HG03064 (cell line): ENCODE data around the gene ZMAT5.

Experiments used
- ATAC-seq: cut with Tn5 transposase; IDR thresholded peaks from one replicate; pipeline ENCODE4 v1.9.1; 2021; ENCODE audit warnings: low read depth; ENCODE audit not compliant: unreplicated experiment

The ZMAT5 gene

DNA sequence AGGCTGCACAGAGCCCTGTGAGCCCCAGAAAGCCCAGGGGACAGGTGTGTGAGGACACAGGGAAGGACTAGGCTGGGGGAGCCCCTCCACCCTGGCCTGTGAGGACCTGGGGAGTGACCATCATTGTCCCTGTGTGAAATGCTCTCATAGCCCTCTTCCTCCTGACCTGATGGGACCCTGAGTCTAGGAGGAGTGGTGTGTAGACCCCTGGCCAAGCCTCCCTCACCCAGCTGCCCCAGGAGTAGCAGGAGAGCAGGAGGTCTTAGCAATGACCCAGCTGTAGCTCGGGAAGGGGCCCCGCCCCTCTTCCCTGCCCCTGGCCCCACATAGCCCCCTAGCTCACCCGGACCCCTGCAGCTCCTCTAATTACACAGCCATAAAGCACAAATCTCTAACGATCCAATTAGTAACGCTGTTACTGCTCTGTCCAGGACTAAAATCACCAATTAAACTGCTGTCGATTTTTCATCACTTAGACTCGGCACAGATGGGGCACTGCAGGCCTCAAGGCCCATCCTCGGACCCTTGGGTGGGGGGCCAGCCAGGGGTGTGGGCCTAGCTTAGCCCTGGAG lies 53.6 kb downstream of the ZMAT5 start:
- ATAC-seq: no peak

DNA sequence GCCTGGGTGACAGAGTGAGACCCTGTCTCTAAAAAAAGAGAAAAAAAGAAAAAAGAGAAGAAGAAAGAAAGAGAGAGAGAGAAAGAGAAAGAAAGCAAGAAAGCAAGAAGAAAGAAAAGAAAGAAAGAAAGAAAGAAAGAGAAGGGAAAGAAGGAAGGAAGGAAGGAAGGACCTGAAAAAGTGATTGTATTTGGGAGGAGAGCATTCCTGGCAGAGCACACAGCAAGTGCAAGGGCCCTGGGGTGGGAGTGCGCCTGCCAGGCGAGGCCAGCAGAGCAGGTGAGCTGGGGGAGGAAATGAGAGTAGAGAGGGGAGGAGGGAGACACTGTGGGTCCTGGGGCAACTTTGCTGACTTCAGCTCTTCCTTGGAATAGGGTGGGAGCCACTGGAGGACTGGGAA lies 54.7 kb downstream of the ZMAT5 start:
- ATAC-seq: no peak

DNA sequence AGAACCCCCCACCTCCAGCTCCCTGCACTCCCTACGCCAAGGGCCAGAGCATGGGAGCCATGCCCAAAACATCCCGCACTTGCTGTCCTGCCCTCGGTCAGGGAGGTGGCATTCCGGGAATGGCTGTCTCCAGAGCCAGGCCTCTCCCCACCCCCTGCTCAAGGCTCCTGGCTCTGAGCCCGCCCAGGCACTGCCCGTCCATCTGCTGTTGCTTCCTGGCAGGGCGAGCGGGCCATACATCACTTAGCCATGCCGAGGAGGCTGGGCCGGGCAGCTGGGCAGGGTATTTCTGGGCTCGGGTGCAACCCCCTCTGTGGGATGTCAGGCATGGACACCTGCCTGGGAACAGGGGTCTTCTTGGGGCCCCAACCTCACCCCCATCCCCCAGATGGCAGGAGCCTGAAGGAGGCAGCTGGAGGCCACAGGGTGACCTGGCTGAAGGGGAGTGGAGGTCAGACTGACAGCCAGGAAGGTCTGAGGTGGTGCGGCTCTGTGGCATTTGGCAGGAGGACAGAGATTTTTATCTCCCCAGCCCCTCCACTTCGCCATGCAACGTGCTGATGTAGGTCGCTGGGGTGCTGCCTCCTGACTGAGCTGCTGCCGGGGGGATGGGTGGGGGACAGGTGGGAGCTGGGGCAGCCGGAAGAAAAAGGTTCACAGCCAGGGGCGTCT lies 55.7 kb downstream of the ZMAT5 start:
- no peak for ATAC-seq

DNA sequence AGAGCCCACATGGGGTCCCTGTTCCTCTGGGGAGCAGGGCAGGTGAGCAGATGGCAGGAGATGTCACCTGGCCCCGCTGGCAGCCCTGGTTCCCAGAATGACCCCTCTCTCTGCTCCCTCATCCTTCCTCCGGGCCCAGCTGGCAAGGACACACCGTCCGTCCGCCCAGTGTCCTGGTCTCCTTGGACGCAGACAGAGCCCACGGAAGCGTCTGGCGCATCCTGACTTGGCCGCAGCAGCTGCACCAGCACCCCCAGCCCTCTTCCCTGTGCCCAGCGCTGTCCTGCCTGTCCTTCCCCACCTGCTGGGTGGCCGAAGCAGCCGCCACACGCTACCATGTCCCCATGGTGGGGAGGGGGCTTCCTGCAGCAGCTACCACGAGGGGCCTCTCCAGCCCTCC lies 56.6 kb downstream of the ZMAT5 start:
- no peak for ATAC-seq

DNA sequence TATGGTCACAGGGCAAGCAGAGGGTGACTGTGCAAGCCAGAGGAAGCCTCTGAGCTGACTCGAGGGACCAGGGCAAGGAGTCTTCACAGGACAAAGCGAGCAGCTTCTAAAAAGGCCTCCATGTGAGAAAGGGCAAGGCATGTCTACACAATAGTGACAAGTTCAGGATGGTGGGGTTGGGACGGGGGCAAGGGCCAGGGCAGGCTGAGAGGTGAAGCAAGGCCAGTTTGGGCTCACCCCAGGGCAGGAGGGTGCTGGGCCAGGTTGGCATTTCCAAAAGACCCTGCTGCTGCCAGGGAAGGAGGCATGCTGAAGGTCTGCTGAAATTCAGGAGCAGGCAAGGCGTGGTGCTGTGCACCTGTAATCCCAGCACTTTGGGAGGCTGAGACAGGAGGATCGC lies 59.3 kb downstream of the ZMAT5 start:
- ATAC-seq: no peak

DNA sequence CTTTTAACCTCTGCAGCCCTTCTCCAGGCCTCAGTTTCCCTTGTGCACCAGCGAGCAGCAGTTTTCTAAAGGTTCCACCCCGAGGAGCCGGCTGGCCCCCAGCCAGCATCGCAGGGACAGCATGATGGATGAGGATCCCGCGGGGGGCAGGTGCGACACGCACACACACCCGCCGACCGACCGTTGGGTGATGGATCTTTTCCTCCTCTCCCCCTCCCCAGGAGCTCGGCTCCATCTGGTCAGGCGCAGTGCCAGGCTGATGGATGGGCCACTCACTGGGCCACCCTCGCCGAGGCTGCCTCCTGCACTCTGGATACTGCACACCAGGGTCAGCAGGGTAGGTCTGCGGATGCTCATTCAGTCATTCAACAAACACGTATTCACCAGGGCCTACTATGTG lies 59.8 kb downstream of the ZMAT5 start:
- ATAC-seq: no peak

DNA sequence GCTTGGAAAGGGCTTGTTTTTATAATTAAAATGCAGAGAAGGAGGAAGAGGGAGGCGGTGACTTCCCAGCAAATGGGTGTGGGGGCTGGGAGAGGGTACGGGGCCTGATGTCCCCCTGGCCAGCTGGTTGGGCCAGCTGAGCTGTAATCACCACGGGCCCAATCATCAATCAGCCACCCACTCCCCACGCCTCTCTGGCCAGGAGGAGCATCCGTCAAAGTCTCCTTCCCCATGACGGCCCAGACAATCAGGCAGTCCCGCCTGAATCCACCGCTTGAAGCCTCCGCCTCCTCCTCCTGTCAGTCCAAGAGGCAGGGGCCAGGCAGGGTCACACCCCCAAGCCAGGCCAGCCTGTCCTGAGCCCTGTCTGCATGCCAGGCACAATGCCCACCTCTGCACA lies 60.3 kb downstream of the ZMAT5 start:
- no peak for ATAC-seq

DNA sequence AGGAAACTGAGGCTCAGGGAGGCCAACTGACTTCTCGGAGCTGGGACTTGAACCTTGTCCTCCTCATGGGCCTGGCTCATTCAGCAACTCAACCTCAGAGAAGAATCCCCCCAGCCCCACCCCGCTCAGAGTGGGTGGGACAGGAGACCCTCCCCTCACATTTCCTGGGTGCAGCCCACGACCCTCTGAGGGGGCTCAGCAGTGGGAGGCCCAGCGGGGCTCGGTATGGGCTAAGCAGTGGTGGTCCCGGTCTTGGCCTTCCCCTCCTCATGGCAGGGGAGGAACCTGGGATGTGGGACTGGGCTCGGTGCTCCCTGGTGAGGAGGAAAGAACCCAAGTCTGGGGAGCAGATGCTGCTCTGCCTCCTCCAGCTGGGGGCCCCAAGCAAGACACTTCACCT lies 61.2 kb downstream of the ZMAT5 start:
- no peak for ATAC-seq

DNA sequence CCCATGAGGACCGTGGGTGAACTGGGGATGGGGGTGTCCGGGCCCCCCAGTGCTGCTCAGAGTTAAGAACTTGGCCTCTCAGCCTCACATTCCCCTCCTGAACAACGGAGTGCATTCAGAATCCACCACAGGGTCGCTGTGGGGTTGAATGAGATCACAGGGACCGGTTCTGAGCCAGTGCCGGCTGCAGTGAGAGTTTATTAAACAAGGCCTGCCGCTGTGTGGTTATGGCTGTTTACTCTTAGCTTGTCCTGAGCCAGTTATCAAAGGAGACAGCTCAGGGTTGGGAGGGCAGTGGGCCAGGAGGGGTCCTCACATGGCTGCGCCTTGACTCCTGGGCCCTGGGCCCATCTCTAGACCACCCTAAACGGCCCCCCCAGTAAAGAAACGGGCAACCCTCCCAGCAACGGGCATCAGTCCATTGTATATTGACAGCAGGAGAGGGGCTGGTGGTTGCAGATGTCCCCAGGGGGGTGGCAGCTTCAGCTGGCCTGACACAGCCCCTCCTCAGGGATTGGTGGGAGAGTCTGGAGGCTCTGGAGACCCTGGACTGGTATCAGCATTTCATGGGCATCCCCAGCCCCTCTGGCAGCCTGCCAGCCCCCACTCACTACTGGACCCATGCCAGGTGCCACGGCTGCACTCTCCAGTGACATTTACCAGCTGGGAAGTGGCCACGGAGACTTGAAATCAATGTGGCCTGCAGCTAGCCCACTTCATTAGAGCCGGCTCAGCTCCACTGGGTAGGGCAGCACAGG lies 62.1 kb downstream of the ZMAT5 start:
- no peak for ATAC-seq

DNA sequence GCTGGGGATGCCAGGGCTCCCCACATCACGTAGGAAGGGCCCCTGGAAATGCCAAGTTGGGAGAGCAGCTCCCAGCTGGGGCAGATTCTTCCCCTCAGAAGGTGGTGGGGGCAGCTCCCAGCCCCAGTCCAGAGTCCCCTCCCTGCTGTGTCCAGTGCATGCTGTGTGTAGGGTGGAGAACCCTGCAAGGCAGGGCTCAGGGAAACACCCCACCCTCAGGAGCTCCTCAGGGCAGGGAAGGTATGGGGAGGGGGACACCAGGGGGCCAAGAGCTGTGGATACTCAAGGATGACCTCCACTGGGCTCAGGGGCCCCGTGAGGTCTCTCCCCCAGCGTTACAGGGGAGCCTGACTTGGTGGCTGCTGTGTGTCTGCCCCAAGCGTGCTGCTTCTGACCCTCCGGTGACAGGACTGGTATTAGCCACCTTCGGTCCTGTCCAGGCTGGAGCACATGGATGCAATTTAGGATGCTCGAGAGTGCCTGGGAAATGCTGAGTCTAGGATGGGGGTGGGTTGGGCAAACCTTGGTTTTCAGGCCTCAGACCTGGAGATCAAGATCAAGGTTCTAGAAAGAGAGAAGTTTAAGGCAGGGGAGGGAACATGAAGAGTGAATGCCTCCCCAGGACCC lies 63.1 kb downstream of the ZMAT5 start:
- no peak for ATAC-seq

DNA sequence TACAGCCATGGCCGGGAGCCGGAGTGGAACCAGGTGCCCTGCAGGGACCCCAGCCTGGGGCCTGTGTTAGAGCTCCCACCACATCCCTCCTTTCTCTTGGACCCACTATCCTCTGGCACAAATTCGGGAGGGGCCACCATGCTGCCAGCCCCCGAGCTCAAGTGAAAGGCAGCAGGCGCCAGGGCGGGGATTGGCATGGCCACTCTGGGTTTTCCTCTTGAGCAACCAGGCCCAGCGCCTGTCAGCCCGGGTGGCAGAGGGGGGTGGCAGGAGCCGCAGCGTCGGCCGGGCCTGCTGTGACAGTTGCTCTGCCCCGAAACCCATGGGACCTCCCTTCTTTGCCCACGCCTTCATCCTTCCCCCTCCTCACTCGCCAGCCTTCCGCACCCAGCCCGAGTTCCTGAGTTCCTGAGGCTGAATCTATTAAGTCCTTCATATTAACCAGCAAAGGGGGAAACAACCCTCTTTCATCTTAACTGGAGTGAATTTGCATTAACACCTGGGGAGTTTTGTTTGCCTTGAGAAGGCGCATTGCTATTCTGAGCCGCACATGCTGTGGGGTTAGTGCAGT lies 63.8 kb downstream of the ZMAT5 start:
- no peak for ATAC-seq

DNA sequence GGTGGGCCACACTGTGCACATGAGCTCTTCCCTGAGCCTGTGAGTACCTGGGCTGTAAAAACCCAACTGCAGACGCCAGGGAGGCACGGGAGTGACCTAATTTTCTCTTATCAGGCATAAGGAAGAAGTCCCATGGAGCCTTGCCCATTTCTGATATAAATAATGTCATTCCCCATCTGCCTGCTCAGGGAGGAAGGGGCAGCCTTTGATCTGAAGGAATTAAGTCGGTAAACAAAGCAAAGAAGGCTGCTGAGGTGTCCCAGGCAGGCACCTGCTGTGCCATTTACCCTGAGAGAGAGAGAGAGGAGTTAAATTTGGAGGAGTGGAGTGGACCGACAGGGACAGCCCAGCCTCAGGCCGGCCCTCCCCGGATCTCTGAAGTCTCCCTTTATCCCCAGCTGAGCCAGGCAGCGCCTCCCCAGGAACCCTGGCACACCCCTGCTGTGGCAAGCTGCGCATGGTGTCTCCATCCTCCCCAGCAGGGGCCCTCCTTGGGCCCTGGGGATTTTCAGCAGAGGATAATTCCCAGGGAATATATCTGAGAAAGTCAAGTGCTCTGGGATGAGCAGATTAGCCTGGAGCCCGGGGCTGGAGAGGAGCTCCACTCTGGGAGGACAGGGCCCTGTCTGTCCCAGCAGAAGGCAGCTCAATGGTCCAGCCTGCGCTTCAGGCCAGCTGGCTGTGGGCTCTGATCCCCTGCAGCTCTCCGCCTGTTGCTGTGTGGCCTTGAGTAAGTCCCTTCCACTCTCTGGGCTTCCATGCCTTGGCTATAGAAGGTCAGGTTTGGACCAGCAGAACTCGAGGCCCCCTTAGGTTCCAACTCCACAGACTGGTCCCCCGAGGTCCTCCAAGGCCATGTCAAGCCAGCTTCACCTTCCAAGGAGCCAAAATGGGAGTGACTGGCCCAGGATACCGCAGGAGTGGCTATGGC lies 64.5 kb downstream of the ZMAT5 start:
- no peak for ATAC-seq

DNA sequence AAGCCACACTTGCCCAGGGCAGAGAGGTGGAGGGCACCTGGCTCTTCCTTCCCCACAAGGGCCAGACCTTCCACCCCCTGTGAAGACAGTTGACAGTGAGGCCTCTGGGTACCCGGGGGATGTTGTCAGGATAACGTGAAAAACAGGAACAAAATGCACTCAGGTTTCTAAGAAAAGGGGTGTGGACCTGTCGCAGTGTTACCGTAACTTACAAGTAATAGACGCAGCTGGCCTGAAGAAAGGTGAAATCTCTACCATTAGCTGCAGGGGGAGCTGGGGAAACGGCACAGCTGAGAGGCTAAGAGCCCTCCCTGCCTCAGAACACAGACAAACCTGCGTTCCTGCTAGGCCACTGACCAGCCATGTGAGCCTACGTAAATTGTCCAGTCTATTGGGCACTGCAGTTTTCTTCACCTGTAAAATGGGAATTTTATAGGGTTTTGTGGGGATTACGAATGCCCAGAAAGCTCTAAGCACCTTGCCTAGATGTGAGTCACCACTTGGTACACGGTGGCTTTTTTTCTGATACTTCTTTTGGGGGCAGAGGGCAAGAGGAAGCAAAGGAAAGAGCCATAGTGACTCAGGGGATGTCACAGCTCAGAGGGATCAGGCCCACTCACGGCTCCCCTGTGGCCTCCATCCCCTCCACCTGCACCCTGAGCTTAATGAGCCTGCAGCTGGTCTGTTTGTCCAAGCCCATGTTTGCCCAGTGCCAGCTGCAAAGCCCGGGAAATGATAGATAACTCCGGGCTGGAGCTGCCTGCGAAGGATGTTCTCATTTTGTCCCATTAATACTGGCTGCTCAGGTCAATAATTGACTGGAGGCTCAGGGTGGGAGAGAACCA lies 65.4 kb downstream of the ZMAT5 start:
- ATAC-seq: no peak

DNA sequence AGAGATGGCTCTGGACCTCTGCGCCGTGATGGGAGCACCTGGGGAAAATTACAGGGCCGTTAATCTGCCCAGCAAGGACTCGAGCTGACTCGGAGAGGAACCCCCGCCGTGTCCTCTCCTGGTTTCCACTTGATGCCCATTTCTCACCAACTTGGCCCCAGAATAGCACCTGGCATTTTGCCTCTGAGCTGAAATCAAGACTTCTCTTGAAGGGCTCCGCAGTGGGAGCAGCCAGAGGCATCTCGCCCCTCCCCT lies 66.0 kb downstream of the ZMAT5 start:
- ATAC-seq: no peak

DNA sequence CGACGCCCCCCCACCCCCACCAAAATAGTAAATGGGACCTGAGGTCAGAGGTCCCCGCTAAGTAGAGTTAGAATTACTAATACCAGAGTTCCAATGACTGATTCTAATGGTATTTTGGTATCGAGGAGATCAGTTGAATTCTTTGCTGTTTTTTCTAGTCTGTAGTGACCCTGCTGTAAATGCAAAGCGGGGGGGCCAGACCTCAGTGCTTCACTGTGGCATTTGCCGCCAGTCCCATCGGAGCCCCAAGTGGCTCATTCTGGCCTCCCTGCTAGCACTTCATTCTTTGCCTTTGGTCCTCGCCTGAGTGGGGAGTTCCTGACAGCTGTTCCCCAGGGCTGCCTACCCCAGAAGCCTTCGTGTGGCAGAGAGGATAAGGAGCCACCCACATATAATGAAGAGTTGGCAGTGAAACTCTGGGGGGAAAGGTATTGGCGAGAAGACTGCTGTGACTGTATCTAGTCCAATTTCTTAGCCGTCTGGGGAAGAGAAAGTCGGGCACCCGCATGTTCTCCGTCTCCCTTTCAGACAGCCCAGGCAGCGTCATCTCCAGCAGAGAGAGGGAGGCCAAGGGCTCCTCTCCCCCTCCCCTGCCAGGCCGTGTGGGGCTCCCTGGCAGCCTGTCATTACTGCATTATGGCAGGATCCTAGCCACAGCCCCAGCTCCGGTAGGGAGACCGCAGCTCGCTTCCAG lies 66.5 kb downstream of the ZMAT5 start:
- no peak for ATAC-seq

DNA sequence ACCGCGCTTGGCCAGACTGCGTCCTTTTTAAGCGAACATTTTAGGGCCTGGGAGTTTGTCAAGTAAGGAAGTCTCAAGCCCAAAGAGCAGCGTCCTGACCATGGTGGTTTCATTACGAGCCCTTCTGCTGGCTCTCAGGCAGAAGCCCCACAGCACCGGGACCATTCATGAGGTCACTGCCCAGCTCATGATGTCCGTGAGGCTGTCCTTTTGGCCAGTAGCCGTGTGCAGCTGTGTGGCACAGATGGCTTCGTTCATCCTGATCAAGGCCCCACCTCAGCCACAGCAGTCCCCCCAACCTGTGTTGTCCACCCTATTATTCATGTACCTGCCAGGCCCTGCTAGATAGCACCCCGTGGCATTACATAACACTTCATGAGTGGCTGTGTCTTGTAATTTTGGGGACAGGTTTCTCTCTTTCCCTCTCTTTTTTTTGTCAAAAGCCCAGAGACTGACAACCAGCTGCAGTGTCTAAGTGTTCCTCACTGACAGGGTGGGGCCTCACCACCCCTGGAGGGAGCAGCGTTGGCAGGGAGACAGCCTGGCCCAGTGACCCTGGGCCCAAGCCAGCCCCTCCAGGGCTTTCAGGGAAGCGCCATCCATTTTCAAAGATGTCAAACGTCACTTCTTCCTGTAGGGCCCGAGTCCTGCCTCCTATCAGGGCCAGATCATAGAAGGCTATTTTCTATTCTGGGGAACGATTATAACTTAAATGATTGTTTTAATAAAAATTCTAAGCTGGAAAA lies 68.8 kb downstream of the ZMAT5 start:
- no peak for ATAC-seq

DNA sequence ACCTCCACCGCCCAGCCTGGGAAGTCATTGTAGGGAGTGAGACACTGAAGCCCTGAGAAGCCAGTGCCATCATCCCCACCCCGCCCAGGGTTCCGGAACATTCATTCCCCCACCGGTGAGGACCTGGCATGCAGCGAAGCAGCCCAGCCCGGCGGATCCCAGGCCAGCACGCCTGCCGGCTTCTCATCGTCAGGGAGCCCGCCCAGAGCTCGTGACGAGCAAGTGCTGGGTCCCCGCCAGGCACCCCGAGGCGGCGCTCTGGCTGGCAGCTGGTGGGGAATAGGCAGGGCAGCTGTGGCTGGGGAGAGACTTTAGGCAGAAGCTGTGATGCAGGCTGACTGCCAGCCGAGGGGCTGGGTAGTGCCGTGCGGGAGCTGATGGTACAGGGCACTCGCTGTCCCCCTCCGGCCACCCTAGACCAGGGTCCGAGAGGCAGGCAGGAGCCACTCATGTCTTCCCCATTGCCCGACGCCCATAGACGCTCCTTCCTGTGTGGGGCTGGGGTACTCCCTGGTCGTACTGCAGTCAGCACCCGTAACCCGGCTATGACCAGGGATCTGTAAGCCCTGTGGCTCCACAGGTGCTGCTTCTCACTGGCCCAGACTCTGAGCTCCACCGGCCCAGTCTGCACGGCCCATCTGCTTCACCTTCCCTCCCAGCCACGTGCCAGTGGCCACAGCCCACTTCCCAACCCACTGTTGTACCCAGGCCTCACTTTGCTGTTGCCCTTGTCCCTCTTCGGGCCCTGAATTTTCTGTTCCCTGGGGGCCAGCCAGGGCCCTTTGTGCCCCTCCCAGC lies 71.5 kb downstream of the ZMAT5 start:
- ATAC-seq: no peak

DNA sequence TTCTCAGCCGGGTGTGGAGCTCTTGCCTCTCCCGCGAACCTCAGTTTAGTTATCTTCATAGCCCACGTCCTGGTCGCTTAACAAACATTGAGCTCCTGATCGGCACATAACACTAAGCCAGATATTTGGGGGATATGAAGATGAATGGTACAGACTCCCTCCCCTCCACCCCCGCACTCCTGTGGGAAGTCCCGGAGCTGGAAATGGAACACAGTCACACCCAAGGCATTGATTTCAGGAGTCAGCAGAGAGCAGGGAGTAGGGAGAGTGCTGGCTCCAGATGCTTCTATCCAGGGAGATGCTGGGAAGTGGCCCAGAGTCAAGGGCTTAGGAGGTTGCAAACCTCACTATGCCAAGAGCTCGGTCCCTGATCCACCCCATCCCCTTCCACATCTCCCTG lies 73.1 kb downstream of the ZMAT5 start:
- ATAC-seq: no peak
